ENCODE data around the gene MDN1. TPM values are rescaled to one million over a fixed set of nuclear protein-coding genes. Genes with fewer than 3 reads are reported as not detected.

Gene MDN1
- total and polyA plus RNA-seq, 2 donors (not counting 1 experiment from before 2014, with no cell fraction given), result 16.5 to 59.5 TPM

DNA sequence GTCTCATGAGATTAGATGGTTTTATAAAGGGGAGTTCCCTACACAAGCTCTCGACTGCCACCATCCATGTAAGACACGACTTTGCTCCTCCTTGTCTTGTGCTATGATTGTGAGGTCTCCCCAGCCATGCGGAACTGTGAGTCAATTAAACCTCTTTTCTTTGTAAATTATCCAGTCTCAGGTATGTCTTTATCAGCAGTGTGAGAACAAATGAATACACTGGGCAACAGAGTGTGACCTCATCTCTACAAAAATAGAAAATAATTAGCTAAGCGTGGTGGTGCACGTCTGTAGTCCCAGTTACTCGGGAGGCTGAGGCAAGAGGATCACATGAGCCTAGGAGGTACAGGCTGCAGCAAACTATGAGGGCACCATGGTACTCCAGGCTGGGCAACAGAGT lies 51.3 kb downstream of the MDN1 start:
- peaks cover 11 to 68% of the 10 kb centered on the region in 2 experiments for H3K36me3 ChIP-seq (replicated peaks in 1 of 2; ENCODE audit: control extremely low read depth in 1 of 2, control insufficient read depth in 1 of 2, extremely low read depth in 1 of 2, insufficient read depth in 2 of 2, low read length in 1 of 2)
- WGBS (ENCODE audit: insufficient coverage), result 40% methylated on average over 1 of the region's 6 CpGs

DNA sequence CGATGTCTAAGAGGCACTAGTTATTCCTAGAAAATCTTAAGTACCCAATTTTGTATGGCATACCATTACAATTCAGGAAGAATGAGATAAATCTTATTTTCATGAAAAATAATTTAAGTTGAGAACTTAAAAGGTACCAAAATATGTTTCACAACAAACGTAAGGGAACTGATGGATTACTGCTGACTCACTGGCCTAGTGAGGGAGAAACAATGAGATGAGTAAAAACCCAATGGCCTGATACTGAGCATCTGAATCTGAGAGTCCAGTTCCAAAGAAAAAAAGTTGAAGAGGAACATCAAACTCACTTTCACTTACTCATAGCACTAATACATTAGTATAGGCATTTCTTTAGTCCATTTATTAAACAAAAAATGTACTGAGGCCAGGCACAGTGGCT lies 56.0 kb downstream of the MDN1 start:
- H4K20me1 ChIP-seq (ENCODE audit: control insufficient read depth, insufficient read depth, low read length, poor library complexity, severe bottlenecking), result no peaks in the 10 kb centered on the region
- no peak overlapping the region for H3K4me3 ChIP-seq (ENCODE audit: control extremely low read depth in 1 of 5, extremely low read depth in 1 of 5, insufficient read depth in 1 of 5, low read depth in 2 of 5, low read length in 4 of 5)
- Mint-ChIP-seq H3K27me3 (no peaks in the 10 kb centered on the region), H3K4me1 (no peaks in the 10 kb centered on the region), H3K4me3 (no peak overlapping the region), H3K27ac (no peak overlapping the region), H3K9me3 (ENCODE audit: insufficient read depth) (no peaks in the 10 kb centered on the region)
- no peaks in the 10 kb centered on the region for H3K27me3 ChIP-seq (replicated peaks in 1 of 4; ENCODE audit: control extremely low read depth in 1 of 4, control insufficient read depth in 3 of 4, insufficient read depth in 4 of 4, low read length in 3 of 4)
- TF ChIP-seq, protein P1, sequence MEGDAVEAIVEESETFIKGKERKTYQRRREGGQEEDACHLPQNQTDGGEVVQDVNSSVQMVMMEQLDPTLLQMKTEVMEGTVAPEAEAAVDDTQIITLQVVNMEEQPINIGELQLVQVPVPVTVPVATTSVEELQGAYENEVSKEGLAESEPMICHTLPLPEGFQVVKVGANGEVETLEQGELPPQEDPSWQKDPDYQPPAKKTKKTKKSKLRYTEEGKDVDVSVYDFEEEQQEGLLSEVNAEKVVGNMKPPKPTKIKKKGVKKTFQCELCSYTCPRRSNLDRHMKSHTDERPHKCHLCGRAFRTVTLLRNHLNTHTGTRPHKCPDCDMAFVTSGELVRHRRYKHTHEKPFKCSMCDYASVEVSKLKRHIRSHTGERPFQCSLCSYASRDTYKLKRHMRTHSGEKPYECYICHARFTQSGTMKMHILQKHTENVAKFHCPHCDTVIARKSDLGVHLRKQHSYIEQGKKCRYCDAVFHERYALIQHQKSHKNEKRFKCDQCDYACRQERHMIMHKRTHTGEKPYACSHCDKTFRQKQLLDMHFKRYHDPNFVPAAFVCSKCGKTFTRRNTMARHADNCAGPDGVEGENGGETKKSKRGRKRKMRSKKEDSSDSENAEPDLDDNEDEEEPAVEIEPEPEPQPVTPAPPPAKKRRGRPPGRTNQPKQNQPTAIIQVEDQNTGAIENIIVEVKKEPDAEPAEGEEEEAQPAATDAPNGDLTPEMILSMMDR (IDR thresholded peaks at IDR 0.05), result no peak
- no peak for TF ChIP-seq EZH2 (IDR thresholded peaks at IDR 0.05; ENCODE audit: borderline replicate concordance, insufficient read depth, low read depth, low read length, poor library complexity, severe bottlenecking)
- no CpG with 5 or more reads among the region's 2 CpGs for WGBS (ENCODE audit: insufficient coverage)
- POLR2A ChIA-PET, result no interaction called here
- no peaks in the 10 kb centered on the region for H3K9me3 ChIP-seq (ENCODE audit: control extremely low read depth in 1 of 3, control insufficient read depth in 2 of 3, insufficient read depth in 1 of 3, low read length in 2 of 3)
- no peak overlapping the region for H3K4me2 ChIP-seq (replicated peaks; ENCODE audit: low read depth, low read length, poor library complexity, severe bottlenecking)
- H3K36me3 ChIP-seq (replicated peaks in 1 of 2; ENCODE audit: control extremely low read depth in 1 of 2, control insufficient read depth in 1 of 2, extremely low read depth in 1 of 2, insufficient read depth in 2 of 2, low read length in 1 of 2), result peaks cover 5 to 47% of the 10 kb centered on the region in 2 experiments
- H3K27ac ChIP-seq (ENCODE audit: low read length in 2 of 2), result no peak overlapping the region
- no peak for ATAC-seq (ENCODE audit: low read depth)
- no peak overlapping the region for H3K9ac ChIP-seq (ENCODE audit: low read length)
- intact Hi-C loops (cut with micrococcal nuclease), result no loop called here
- CTCF ChIA-PET, result no interaction called here
- H2AFZ ChIP-seq (ENCODE audit: insufficient read depth, low read depth, low read length, poor library complexity, severe bottlenecking), result no peak overlapping the region
- no peak for DNase-seq
- H3K79me2 ChIP-seq (ENCODE audit: control insufficient read depth, insufficient read depth, low read length), result no peaks in the 10 kb centered on the region
- no peaks in the 10 kb centered on the region for H3K4me1 ChIP-seq (ENCODE audit: control insufficient read depth in 2 of 2, insufficient read depth in 2 of 2, low read length in 2 of 2)

More for the DNA sequence above, 51.3 kb downstream of the MDN1 start:
- no peaks in the 10 kb centered on the region for H3K4me1 ChIP-seq (ENCODE audit: control insufficient read depth in 2 of 2, insufficient read depth in 2 of 2, low read length in 2 of 2)
- H3K9me3 ChIP-seq (ENCODE audit: control extremely low read depth in 1 of 3, control insufficient read depth in 2 of 3, insufficient read depth in 1 of 3, low read length in 2 of 3), result no peaks in the 10 kb centered on the region
- CTCF ChIA-PET, result no interaction called here
- TF ChIP-seq, protein P1 (IDR thresholded peaks at IDR 0.05), result no peak
- TF ChIP-seq EZH2 (IDR thresholded peaks at IDR 0.05; ENCODE audit: borderline replicate concordance, insufficient read depth, low read depth, low read length, poor library complexity, severe bottlenecking), result no peak
- Mint-ChIP-seq H3K27me3 (no peaks in the 10 kb centered on the region), H3K4me3 (no peak overlapping the region), H3K9me3 (ENCODE audit: insufficient read depth) (no peaks in the 10 kb centered on the region), H3K4me1 (no peaks in the 10 kb centered on the region), H3K27ac (no peak overlapping the region)
- no peak overlapping the region for H3K4me3 ChIP-seq (ENCODE audit: control extremely low read depth in 1 of 5, extremely low read depth in 1 of 5, insufficient read depth in 1 of 5, low read depth in 2 of 5, low read length in 4 of 5)
- DNase-seq, result no peak
- no peak for ATAC-seq (ENCODE audit: low read depth)
- no peak overlapping the region for H3K4me2 ChIP-seq (replicated peaks; ENCODE audit: low read depth, low read length, poor library complexity, severe bottlenecking)
- intact Hi-C loops (cut with micrococcal nuclease), result no loop called here
- no peak overlapping the region for H3K9ac ChIP-seq (ENCODE audit: low read length)
- POLR2A ChIA-PET, result interaction anchor here (0.6 kb wide), 1 partner anchor 707 kb away, joined by 5 read pairs; no protein-coding TSS in a partner anchor
- no peaks in the 10 kb centered on the region for H3K27me3 ChIP-seq (replicated peaks in 1 of 4; ENCODE audit: control extremely low read depth in 1 of 4, control insufficient read depth in 3 of 4, insufficient read depth in 4 of 4, low read length in 3 of 4)
- H3K79me2 ChIP-seq (ENCODE audit: control insufficient read depth, insufficient read depth, low read length), result no peaks in the 10 kb centered on the region
- H2AFZ ChIP-seq (ENCODE audit: insufficient read depth, low read depth, low read length, poor library complexity, severe bottlenecking), result no peak overlapping the region
- no peaks in the 10 kb centered on the region for H4K20me1 ChIP-seq (ENCODE audit: control insufficient read depth, insufficient read depth, low read length, poor library complexity, severe bottlenecking)
- no peak overlapping the region for H3K27ac ChIP-seq (ENCODE audit: low read length in 2 of 2)
